GM20000 (cell line): ENCODE results near the gene MMP28.
A peak's percentile ranks its signal among the peaks of the same experiment; 100 is the strongest.

ENCODE experiments used
- DNase-seq: peaks from one replicate; pipeline ENCODE4 v3.0.0; 2012; ENCODE audit warnings: low spot score
- CTCF ChIP-seq: IDR thresholded peaks from 2 replicates; pipeline ENCODE4 v1.5.1; 2012; ENCODE audit warnings: mild to moderate bottlenecking, control low read depth; ENCODE audit errors: extremely low read depth, missing control alignments

Gene MMP28

GRCh38 chr17:35733366-35733765 lies 62.1 kb downstream of the MMP28 start:
- DNase-seq: peak; percentile 25

GRCh38 chr17:35732806-35733136 lies 62.7 kb downstream of the MMP28 start:
- no peak for TF ChIP-seq CTCF
- DNase-seq: no peak

More at GRCh38 chr17:35733366-35733765, 62.1 kb downstream of the MMP28 start:
- no peak for TF ChIP-seq CTCF

- no peak for TF ChIP-seq CTCF
- DNase-seq: peak; percentile 43
Observed at GRCh38 chr17:35731917-35732805, 63.3 kb downstream of the MMP28 start.

- no peak for TF ChIP-seq CTCF
- DNase-seq: peak; percentile 76
Observed at GRCh38 chr17:35731239-35731916, 64.1 kb downstream of the MMP28 start, which contains the start of gene RASL10B. Gene RASL10B (plus strand): TSS chr17:35731639. CDS start chr17:35735185, 3,546 bp downstream.

GRCh38 chr17:35730400-35731005 lies 64.9 kb downstream of the MMP28 start:
- DNase-seq: peak; percentile 12
- TF ChIP-seq CTCF: no peak

GRCh38 chr17:35729405-35729833 lies 66.0 kb downstream of the MMP28 start:
- no peak for TF ChIP-seq CTCF
- no peak for DNase-seq

GRCh38 chr17:35728551-35728950 lies 66.9 kb downstream of the MMP28 start:
- TF ChIP-seq CTCF: no peak
- no peak for DNase-seq
